Upper lobe of right lung (tissue), 1 donor: ENCODE results near the gene GTPBP8. TPM values are rescaled to one million over a fixed set of nuclear protein-coding genes. Genes with fewer than 3 reads are reported as not detected.

Experiments
- ATAC-seq: fragments of 200-7000 bp; cut with Tn5 transposase; one replicate; pipeline ENCODE4 v1.9.1; 2020; ENCODE audit warnings: mild to moderate bottlenecking, moderate library complexity
- DNase-seq: peaks from one replicate; pipeline ENCODE4 v3.0.0-alpha.2; 2020
- H3K27ac ChIP-seq: fragments of 200-600 bp; one replicate; pipeline ENCODE4 v1.8.0; 2022
- H3K27me3 ChIP-seq: fragments of 200-600 bp; one replicate; pipeline ENCODE4 v1.8.0; 2022; ENCODE audit warnings: mild to moderate bottlenecking
- H3K36me3 ChIP-seq: fragments of 200-600 bp; one replicate; pipeline ENCODE4 v1.8.0; 2022
- H3K4me1 ChIP-seq: fragments of 200-600 bp; one replicate; pipeline ENCODE4 v1.8.0; 2022
- H3K4me3 ChIP-seq: fragments of 200-600 bp; one replicate; pipeline ENCODE4 v1.8.0; 2022; ENCODE audit warnings: mild to moderate bottlenecking
- H3K9me3 ChIP-seq: fragments of 200-600 bp; one replicate; pipeline ENCODE4 v1.8.0; 2022
- CTCF ChIP-seq: fragments of 200-600 bp; IDR thresholded peaks from one replicate; pipeline ENCODE4 v1.8.0; 2022; ENCODE audit warnings: antibody characterized with exemption
- intact Hi-C: fragments of 100-400 bp; cut with DNase I; formaldehyde crosslinking; loops from one replicate; pipeline ENCODE4 v1.11.0; 2022
- long read RNA-seq: library from polyadenylated mRNA; unstranded; transcript quantifications from one replicate; pipeline ENCODE4 v2.0.0, GENCODE V29; 2021
- total RNA-seq: library from RNA; stranded (reverse); fragmentation: NEBNext Ultra II Directional; extraction: Animal tissue kit (Norgen Biotek cat#: 25700); gene quantifications from one replicate; pipeline ENCODE4 v1.2.1, GENCODE V29; 2021
- donor health status: DM: no; HTN: yes; CAD: no; lungs with severe emphysema.

GTPBP8 gene
- 12.3 TPM for total RNA-seq
- long read RNA-seq, transcript GTPBP8-203 (6 exons, 1,360 nt) = major isoform, 7 of 18 reads
- long read RNA-seq, partial matches to known transcripts = 1 of 18 reads
- long read RNA-seq, other reads (novel, unspliced or antisense) = 4 of 18 reads

- DNase-seq = peak; percentile 96
- Histone ChIP-seq H3K36me3 (no peaks in the 10 kb centered on the region), H3K27me3 (no peaks in the 10 kb centered on the region), H3K27ac (peak within 1 kb of the TSS; percentile 98), H3K9me3 (no peaks in the 10 kb centered on the region), H3K4me1 (peaks cover 6% of the 10 kb centered on the region), H3K4me3 (peak within 1 kb of the TSS; percentile 72)
- peak; percentile 98 for ATAC-seq
- peak; percentile 12 for TF ChIP-seq CTCF
- intact Hi-C loops = no loop called here
Measured at GRCh38 chr3:112990672-112991602, at the start of gene GTPBP8. Gene GTPBP8 (plus strand): TSS chr3:112990984. CDS start chr3:112991000, 16 bp downstream.

- Histone ChIP-seq H3K4me1 (no peaks in the 10 kb centered on the region), H3K4me3 (no peak overlapping the region), H3K27ac (no peak overlapping the region), H3K27me3 (no peaks in the 10 kb centered on the region), H3K36me3 (no peaks in the 10 kb centered on the region), H3K9me3 (no peaks in the 10 kb centered on the region)
- intact Hi-C loops = no loop called here
- no peak for DNase-seq
- TF ChIP-seq CTCF = no peak
- ATAC-seq = no peak
Measured at GRCh38 chr3:112948346-112948838, 42.4 kb upstream of the GTPBP8 start.

GRCh38 chr3:112956351-112956750 lies 34.4 kb upstream of the GTPBP8 start:
- ATAC-seq (no peak), DNase-seq (no peak)
- no peaks in the 10 kb centered on the region for H3K4me1 ChIP-seq
- H3K27me3 ChIP-seq = no peaks in the 10 kb centered on the region
- H3K4me3 ChIP-seq = no peak overlapping the region
- no peak for TF ChIP-seq CTCF
- H3K36me3 ChIP-seq = no peaks in the 10 kb centered on the region
- H3K9me3 ChIP-seq = no peaks in the 10 kb centered on the region
- H3K27ac ChIP-seq = no peak overlapping the region
- intact Hi-C loops = no loop called here

- intact Hi-C loops = no loop called here
- Histone ChIP-seq H3K36me3 (no peaks in the 10 kb centered on the region), H3K27ac (no peak overlapping the region), H3K4me1 (no peaks in the 10 kb centered on the region), H3K4me3 (no peak overlapping the region), H3K27me3 (no peaks in the 10 kb centered on the region), H3K9me3 (no peaks in the 10 kb centered on the region)
- ATAC-seq (no peak), DNase-seq (no peak)
- no peak for TF ChIP-seq CTCF
Measured at GRCh38 chr3:112958811-112959560, 31.8 kb upstream of the GTPBP8 start.

- Histone ChIP-seq H3K9me3 (no peaks in the 10 kb centered on the region), H3K4me1 (no peaks in the 10 kb centered on the region), H3K27me3 (no peaks in the 10 kb centered on the region), H3K27ac (no peak overlapping the region), H3K4me3 (no peak overlapping the region), H3K36me3 (no peaks in the 10 kb centered on the region)
- no peak for ATAC-seq
- TF ChIP-seq CTCF = no peak
- DNase-seq = no peak
- intact Hi-C loops = no loop called here
Measured at GRCh38 chr3:112963683-112964082, 27.1 kb upstream of the GTPBP8 start.
